Liver (tissue), 10 donors: ENCODE data around the gene MND1. TPM values are rescaled to one million over a fixed set of nuclear protein-coding genes. Genes with fewer than 3 reads are reported as not detected.

Experiments
- DNase-seq: peaks from one replicate; pipeline ENCODE4 v3.0.0-alpha.2; 2017; ENCODE audit warnings: low spot score
- H3K27ac ChIP-seq, 2 donors: one replicate each; pipeline ENCODE4 v1.7.0; 2013; ENCODE audit warnings: inconsistent platforms in 2 of 2, low read length in 2 of 2, control low read depth in 1 of 2, low read depth in 1 of 2, mild to moderate bottlenecking in 1 of 2
- H3K27me3 ChIP-seq, 4 donors: one replicate each; pipeline versions ENCODE4 v1.6.1 to v1.7.0; 2013; ENCODE audit warnings: low read length in 3 of 4, inconsistent platforms in 1 of 4, mild to moderate bottlenecking in 1 of 4, moderate library complexity in 1 of 4; ENCODE audit not compliant: control insufficient read depth in 4 of 4, insufficient read depth in 4 of 4
- H3K36me3 ChIP-seq, 4 donors: one replicate each; pipeline versions ENCODE4 v1.6.1 to v1.7.0; 2013; ENCODE audit warnings: low read length in 3 of 4, mild to moderate bottlenecking in 3 of 4, low read depth in 1 of 4, moderate library complexity in 1 of 4; ENCODE audit not compliant: control insufficient read depth in 4 of 4, insufficient read depth in 3 of 4
- H3K4me1 ChIP-seq, 4 donors: one replicate each; pipeline versions ENCODE4 v1.6.1 to v1.7.0; 2013; ENCODE audit warnings: low read length in 3 of 4, mild to moderate bottlenecking in 3 of 4, moderate library complexity in 1 of 4; ENCODE audit not compliant: control insufficient read depth in 4 of 4, insufficient read depth in 4 of 4
- H3K4me3 ChIP-seq, 3 donors: one replicate each; pipeline versions ENCODE4 v1.6.1 to v1.7.0; 2013; ENCODE audit warnings: low read length in 3 of 3, control low read depth in 1 of 3, low read depth in 1 of 3, mild to moderate bottlenecking in 1 of 3
- H3K9ac ChIP-seq, 2 donors: one replicate each; pipeline ENCODE4 v1.7.0; 2013; ENCODE audit warnings: low read length in 2 of 2, mild to moderate bottlenecking in 2 of 2, moderate library complexity in 2 of 2, control low read depth in 1 of 2, low read depth in 1 of 2
- H3K9me3 ChIP-seq, 4 donors: one replicate each; pipeline versions ENCODE4 v1.6.1 to v1.7.0; 2013; ENCODE audit warnings: low read length in 3 of 4; ENCODE audit not compliant: control insufficient read depth in 4 of 4
- EGR1 ChIP-seq, 2 donors: IDR thresholded peaks; 2 replicates each; pipeline ENCODE4 v1.6.1; 2016 to 2018; ENCODE audit warnings: antibody characterized with exemption in 2 of 2, low read depth in 2 of 2
- FOXA2 ChIP-seq: IDR thresholded peaks from 2 replicates; pipeline ENCODE4 v1.6.1; 2016; ENCODE audit warnings: antibody characterized with exemption
- GABPA ChIP-seq, 2 donors: IDR thresholded peaks in 1 of 2; conservative IDR thresholded peaks in 1 of 2; 2 replicates each; pipeline ENCODE4 v1.6.1; 2016; ENCODE audit warnings: antibody characterized with exemption in 2 of 2, mild to moderate bottlenecking in 1 of 2, moderate library complexity in 1 of 2
- REST ChIP-seq: IDR thresholded peaks from 2 replicates; pipeline ENCODE4 v1.6.1; 2016; ENCODE audit warnings: antibody characterized with exemption, mild to moderate bottlenecking
- RXRA ChIP-seq, 2 donors: IDR thresholded peaks; 2 replicates each; pipeline ENCODE4 v1.6.1; 2017 to 2018; ENCODE audit warnings: antibody characterized with exemption in 2 of 2, mild to moderate bottlenecking in 1 of 2
- SP1 ChIP-seq: IDR thresholded peaks from 2 replicates; pipeline ENCODE4 v1.6.1; 2018; ENCODE audit warnings: antibody characterized with exemption, mild to moderate bottlenecking
- YY1 ChIP-seq: IDR thresholded peaks from 2 replicates; pipeline ENCODE4 v1.6.1; 2016; ENCODE audit warnings: antibody characterized with exemption, mild to moderate bottlenecking
- WGBS: extraction: QIAGEN DNeasy Blood & Tissue Kit; methylation state at CpG from one replicate; pipeline ENCODE4 v1.1.7; 2013; 5-methylcytosine and 5-hydroxymethylcytosine counted together
- polyA plus RNA-seq, 2 donors: library from polyadenylated mRNA; stranded (reverse) in 1 of 2; unstranded in 1 of 2; fragments of 200-250 nt in 1 of 2; fragments of >200 nt in 1 of 2; fragmentation: Nextera tagmentation in 1 of 2; extraction: Ambion mirVana in 1 of 2; gene quantifications; one replicate each; pipeline versions ENCODE4 v1.2.1 to v1.2.3, GENCODE V29; 2013 to 2015
- small RNA-seq: library from RNA; depleted of rRNA; stranded (forward); fragments of <200 nt; gene quantifications from one replicate; pipeline ENCODE3, GENCODE V24; 2014
- total RNA-seq, 2 donors: library from RNA; depleted of rRNA; stranded (reverse); fragments of >200 nt; gene quantifications; one replicate each; pipeline ENCODE4 v1.2.3, GENCODE V29; 2014
- donor health status: healthy.
- donor health status: healthy.
- donor health status: healthy.
- donor health status: healthy.
- donor health status: healthy.

MND1 gene
- total and polyA plus RNA-seq, 4 donors = 0.17 to 2.5 (median 0.42) TPM

- H3K27me3 ChIP-seq = no peaks in the 10 kb centered on the region
- no peaks in the 10 kb centered on the region for H3K9me3 ChIP-seq
- H3K9ac ChIP-seq = no peak overlapping the region
- no peak overlapping the region for H3K4me3 ChIP-seq
- 82% methylated on average over 1 of the region's 1 CpG for WGBS
- peaks cover 0 to 29% (median 24%) of the 10 kb centered on the region in 4 donors for H3K4me1 ChIP-seq
- DNase-seq = no peak
- TF ChIP-seq REST = no peak
- TF ChIP-seq SP1 = no peak
- TF ChIP-seq FOXA2 = no peak
- TF ChIP-seq YY1 = no peak
- no peak for TF ChIP-seq EGR1 (IDR thresholded peaks at IDR 0.05; ENCODE audit: low read depth in 2 of 2)
- TF ChIP-seq RXRA (IDR thresholded peaks at IDR 0.05) = no peak
- no peak for TF ChIP-seq GABPA (IDR thresholded peaks at IDR 0.05 in 1 of 2, conservative IDR thresholded peaks at IDR 0.05 in 1 of 2)
- H3K36me3 ChIP-seq = no peaks in the 10 kb centered on the region
- H3K27ac ChIP-seq = no peak overlapping the region
These were observed 119.6 kb downstream of the MND1 start for GRCh38 chr4:153464068-153464467.

Small RNAs within 50 kb of the gene (small RNA-seq; reads per million reads assigned to genes)
- not detected for gene RN7SL419P

Other genes starting within 250 kb of the MND1 start
- gene TRIM2, start 140.2 kb upstream of the MND1 start, total RNA-seq = 10 to 100 TPM; 13.4 to 15.5 TPM
- 1 to 10 TPM; 3.4 to 4.4 TPM for gene TRIM2, start 140.2 kb upstream of the MND1 start, polyA plus RNA-seq
- gene TMEM131L, start 121.7 kb downstream of the MND1 start, total RNA-seq = 10 to 100 TPM; 18.7 to 41.3 TPM
- gene TMEM131L, start 121.7 kb downstream of the MND1 start, polyA plus RNA-seq = 1 to 10 TPM; 4.9 to 7.2 TPM